NCI-H82 treated with DMSO at 0.1 percent for 48 hours (cell line): Measurements from ENCODE around the gene KIAA0040.

ENCODE experiments used
- DNase-seq: peaks from one replicate; lab custom pipeline; 2025; ENCODE audit not compliant: unreplicated experiment; lab: John Stamatoyannopoulos, UW

KIAA0040 gene

DNA sequence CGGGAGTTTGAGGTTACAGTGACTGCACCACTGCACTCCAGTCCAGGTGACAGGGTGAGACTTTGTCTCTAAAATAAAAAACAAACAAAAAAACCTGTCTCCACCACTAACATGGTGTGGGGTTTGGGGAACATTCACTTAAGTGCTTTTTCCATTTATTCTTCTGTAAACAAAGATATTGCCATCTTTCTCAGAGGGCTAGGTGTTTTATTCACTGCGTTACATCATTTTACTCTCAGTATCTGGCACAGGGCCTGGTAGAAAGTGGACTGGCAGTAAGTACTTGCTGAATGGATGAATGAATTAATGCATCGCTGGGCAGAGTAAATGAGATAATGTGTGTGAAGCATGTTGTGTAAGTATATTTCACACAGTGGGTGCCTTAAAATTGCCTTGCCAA is 20.1 kb downstream of the KIAA0040 start:
- no peak for DNase-seq

DNA sequence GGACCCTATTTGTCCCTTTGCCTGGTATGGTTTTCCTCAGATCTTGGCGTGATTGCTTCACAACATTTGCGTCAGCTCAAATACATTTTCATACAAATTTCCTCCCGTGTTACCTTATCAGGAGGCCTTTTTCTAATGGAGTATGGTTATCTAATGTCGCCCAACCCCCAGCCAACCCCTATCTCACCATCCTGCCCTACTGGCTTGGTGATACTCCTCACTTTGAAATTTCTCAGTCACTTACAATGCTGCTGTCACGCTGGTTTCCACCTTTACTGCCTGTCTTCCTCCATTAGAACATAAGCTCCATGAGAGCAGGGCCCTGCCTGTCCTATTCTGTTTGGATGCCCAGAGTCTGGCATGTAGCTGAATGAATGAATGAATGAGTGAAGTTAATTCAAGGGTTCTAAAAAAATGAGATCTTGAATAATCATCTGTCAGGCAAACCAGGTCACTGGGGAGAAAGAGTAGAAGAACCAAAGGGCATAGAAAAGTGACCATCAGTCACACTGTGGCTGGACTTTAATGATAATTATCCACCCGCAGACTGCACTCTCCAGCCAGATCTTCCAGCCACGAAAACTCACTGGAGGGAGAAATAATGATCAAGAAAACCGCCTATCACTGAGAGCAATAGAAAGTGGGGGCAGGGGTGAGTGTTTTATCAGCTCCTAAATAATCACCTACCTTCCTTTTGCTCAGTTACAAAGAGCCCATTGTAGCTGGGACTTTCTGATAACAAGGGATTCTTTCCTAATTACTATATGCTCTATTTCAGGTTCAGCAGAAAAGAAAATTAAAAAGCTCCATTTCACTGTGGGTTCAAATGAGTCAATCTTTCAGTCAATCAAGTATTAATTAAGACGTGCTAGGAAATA is 21.3 kb downstream of the KIAA0040 start:
- DNase-seq: no peak

DNA sequence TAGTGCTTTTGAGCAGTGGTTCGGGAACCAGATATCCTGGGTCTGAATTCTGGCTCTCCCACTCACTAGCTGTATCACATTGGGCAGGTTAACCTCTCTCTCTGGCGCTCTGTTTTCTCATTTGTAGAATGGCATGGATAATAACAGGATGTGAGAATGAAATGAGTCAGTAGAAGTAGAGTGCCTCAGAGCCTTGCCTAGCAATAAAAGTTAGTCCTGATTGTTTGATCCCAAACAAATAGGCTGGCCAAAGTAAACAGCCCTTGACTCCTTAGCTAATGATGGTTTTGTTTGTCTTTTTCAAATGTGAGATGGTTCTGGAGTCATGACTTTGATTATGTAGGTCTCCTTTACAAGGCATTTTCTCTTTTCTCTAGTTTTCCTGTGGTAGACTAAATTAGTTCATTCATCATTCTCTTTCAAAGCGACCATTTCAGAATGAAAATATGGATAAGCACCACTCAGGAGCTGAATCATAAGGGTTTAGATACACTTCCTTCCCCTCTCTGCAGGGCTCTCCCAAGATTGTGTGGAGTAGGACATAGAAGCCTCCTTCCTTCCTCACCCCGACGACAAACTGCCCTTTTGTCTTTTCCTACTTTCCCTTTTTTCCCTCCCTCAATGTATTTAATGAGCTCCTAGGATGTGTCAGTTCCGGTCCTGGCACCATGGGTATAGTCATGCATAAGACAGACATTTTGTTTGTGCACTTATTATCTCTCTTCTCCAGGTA is 23.1 kb downstream of the KIAA0040 start:
- DNase-seq: no peak

DNA sequence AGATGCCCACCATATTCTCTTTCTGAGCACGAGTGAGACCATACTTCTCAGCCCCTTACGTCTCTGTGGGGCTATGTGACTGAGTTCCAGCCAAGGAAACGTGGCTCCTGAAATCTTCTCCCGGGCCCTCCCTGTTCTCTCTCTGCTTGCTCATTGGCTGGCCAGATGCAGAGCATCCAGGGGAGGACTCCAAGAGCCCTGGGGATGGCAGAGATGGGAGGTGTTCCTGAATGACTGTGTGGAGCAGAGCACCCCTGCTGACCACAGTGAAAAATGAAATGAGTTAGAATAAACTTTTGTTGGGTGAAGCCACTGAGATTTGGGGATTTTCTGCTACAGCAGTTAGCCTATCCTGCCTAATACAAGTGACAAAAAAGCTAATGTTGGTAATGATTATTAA is 23.8 kb downstream of the KIAA0040 start:
- DNase-seq: no peak

DNA sequence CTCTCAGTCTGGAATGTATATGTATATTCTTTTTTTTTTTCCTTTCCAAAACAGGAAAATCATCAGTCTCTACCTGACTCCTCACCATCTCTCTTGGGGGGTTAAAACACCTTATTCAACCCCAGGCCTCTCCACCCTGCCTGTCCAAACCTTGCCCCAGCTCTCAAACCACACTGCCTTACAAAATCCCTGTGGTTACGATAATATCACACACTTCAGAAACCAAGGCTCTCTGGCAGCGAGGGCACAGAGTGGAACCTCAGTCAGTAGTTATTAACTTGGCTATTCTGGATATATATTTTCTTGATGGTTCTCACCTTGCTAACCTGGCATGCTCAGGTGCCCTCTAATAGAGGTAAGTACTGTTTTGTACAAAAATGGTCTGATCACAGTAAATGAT is 24.7 kb downstream of the KIAA0040 start:
- no peak for DNase-seq

DNA sequence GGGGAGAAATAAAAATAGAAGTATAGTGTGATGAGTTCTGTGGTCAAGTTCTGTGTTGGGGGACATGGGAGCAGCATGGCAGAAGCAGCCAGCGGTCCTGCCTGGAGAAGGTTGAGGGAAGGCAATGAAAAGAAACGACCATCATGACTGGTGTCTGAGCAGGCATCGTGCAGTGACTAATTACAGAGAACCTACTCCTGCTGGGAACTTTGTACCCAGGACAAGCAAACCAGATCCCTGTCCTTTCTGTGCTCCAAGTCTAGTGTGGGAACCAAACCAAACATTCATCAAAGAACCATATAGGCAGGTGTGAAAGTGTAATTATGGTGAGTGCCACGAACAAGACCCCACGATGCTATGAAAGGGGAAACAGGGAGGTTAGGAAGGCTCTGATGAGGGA is 25.8 kb downstream of the KIAA0040 start:
- no peak for DNase-seq

DNA sequence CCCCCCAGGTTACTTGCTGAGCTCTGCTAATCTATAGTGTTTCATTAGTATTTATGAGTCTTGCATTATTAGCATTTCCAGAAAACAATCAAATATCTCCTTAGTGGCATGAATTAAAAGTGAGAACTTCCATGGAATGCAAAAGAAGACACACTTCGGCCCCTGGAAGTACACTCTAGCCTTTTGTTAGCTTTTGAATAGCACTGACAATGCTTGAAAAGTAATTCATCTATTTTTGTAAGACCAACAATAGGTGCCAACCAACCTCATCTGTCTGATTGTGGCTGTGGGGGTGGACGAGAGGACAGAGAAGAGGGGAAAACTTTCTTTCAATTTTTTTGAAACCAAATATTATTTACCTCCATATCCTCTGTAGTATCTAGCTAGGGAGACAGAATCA is 27.8 kb downstream of the KIAA0040 start:
- no peak for DNase-seq

DNA sequence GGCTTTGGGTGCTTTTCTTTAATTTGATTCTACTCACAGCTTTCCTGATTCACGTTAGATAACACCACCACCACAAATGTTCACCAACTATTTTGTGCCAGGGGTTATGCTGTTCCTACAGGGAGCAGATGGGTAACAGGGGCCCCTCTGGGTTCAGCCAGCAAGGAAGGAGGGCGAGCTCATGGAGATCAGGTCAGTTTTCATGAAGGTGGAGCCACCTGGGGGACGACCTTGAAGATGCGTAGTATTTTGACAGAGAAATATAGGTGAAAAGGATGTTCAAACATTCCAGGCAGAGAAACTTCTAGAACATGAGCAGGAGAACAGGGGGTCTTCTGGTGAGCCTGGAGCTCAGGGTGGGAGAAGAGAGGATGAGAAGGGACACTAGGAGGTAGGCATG is 28.9 kb downstream of the KIAA0040 start:
- DNase-seq: no peak

DNA sequence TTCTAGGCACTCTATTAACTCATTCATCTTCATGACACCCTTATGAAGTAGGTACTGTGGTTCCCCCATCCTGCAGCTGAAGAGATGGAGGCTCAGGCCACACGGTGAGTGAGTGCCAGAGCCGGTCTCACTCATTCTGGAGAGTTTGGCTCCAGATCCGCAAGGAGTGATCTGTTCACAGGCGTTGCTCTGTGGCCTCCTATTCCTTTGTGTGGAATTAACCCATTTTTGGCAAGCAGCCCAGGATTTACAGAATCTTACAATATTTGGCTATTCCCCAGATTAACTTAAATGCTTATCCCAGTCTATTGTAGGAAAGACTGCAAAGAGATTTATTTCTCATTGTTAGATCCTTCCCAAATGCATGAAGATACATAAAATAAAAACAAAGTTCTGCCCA is 29.6 kb downstream of the KIAA0040 start:
- DNase-seq: no peak

DNA sequence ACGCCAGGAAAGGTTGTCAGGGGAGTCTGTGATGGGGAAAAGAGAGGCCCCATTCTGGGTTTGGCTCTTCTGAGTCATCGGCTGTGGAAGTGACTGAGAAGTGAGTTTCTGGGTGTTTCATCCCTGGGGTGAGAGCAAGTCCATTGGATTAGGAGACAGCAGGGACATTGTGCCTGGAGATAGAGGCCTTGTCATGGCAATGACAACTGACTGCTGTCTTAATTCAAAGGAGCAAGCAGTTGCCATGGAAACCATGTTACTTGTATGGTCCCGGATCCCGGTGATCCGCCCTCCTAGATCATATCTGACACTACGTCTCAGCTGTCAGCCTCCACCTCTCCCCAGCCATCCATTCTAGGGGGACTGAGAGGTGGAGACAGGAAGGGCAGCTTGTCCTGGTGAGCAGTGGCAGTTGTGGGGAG is 34.4 kb downstream of the KIAA0040 start:
- no peak for DNase-seq

DNA sequence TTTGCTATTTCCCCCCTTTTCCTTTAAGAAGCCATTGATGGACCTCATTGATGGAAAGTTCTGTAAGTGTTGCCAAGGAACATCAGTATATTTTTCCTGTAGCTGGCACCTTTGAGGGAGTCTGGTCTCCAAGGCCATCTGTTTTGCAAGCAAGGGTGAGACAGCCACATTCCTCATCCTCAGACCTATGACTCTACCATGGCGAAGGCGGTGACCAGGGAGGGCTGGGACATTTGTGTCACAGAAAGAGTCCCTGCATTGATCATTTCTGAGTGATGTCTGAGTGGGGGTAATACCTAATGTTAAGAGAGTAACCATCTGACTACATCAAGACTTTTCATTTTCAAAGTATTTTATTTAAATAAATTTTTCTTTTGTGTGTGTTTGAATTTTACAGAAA is 35.4 kb downstream of the KIAA0040 start:
- no peak for DNase-seq

DNA sequence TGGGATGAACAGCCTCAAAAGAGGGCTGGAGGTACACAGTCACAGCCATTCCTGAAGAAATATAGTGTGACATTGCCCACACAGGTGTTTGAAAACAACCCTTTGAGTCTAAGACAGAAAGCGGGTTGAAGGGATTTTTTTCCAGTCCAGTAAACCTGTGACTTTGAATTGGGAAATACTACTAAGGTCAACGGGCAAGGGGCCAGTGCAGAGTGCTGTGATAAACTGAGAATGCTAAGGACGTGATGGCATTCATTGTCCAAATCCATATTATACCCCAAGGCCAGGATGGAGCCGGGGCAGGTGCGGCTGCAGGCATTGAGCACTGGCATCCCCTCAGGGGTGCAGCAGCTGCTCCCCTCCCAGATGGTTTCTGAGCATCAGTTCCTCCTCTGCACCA is 36.6 kb downstream of the KIAA0040 start:
- DNase-seq: no peak

DNA sequence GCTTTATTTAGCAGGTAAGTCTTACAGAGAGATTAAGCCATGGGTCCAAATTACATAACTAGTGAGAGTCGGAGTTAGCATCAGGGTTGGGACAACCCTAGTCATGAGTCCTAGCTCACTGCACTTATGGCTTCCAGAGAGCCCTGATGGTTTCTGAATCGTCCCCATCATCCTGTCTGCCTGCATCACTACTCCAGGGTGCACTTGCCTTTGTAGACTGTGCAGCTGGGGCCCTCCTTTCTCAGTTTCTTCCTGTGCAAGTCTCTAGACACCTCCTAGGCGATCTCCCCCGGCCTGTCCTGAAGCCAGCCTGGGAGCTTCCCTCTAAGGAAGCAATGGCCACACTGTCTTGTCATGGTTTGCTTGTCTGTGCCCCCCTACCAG is 37.1 kb downstream of the KIAA0040 start:
- DNase-seq: no peak

DNA sequence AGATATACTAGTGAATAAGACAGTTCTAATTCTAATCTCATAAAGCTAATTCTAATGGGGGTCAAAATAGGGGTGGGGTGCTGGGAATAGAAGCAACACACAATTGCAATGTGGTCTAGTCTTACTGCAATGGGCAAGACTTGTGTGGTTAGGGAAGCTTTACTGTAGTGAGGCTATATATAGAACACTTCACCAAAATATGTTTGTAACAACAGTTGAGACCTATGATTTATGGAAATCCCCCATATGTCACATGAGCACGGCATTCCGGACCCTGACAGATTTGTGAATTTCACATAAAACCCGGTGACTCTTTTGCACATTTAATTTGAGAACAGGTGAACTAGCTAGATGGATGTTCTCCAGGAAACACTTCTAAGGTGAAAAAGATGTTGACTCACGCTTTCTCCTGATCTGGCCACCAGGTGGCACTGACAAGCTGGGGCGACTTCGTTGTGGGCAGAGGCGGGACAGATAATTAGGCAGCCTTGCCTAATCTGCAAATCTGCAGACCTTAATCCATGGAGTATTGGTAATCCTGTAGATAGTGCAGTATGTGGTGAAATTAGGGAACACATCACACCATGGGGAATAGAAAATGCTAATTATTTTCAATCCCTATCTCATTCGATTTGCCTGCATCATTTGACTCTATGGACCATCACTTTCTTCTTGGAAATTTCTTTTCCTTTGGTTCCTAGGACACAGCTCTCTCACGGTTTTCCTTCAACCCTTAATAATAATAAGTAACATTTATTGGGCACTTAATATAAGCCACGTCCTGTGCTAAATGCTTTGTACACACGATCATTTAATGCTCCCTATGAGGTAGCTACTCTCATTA is 37.7 kb downstream of the KIAA0040 start:
- peak; percentile 83 for DNase-seq

DNA sequence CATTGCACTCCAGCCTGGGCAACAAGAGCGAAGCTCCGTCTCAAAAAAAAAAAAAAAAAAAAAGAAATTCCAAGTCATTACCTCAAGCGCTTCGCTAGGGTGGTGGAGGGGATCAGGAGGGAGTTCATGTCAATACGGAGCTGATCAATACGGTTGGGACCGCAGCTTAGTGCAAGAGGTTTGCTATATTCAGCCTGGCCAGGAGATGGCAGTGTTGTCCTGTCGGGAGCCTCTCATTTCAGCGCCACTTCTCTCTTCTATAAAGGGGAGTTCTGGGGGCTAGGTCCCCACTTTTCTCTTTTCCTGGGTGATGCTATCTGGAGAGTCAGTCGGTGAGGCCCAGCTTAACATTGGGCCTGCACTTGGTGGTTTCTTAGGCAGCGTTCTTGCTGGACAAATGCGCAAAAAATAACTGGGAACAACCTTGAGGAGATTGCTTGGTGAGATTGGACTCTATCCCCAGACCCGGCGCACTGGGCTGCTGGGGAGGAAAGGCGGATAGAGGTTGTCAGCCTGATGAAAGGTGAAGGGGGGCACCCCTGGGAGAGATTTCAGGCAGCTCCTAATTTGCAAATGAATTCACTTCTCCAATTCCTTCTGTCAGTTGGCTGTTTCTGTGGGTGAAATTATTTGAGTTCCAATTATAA is 40.4 kb downstream of the KIAA0040 start:
- DNase-seq: peak; percentile 62

DNA sequence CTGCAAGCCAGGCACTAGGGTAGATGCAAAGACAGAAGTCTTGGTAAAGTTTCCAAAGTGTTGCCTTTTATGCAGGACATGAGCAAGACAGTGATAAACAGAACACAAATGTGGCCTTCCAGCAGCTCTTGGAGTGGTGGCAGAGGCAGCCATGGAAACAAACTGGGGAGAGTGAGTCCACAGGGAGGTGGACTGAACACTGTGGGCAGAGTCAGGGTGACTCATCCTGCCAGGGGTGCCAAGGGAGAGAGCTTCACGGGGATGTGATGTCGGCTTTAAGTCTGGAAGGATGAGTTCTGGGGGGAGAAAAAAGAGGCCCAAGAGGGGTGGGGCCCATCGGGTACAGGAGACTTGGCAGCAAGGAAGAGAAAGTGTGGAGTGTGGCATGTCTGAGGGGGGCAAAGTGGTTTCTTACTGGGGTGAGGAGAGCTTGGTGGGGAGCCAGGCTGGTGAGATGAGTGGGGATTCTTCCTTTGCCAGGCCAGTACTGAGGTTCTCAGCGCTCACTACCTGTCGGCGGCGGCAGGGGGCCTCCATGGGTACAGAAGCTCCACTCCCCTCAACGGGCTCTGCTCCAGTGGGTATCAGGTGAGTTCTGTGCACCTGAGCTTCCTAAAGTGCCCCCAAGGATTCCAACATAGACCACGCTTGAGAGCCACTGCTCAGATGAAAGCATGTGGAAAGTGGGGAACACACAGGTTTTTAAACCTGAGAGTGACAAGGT is 41.8 kb downstream of the KIAA0040 start:
- no peak for DNase-seq

DNA sequence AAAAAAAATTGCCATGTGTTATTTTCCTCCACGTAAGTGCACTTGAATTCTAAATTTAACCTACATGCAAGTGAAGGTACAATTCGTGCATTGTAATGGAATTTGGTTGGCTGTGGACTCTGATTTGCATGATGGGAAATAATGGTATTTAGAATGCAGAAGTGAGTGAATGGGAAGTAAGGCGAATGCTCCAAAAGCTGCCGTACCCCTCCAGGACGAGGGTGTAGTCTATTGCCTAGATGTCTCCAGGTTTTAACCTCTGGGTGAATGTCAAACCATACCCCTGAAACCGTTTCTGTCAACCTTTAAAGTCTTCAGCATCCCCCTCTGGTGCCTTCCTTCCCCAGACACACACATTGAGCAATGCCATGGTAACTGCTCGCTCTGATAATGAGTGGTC is 44.5 kb downstream of the KIAA0040 start:
- no peak for DNase-seq

DNA sequence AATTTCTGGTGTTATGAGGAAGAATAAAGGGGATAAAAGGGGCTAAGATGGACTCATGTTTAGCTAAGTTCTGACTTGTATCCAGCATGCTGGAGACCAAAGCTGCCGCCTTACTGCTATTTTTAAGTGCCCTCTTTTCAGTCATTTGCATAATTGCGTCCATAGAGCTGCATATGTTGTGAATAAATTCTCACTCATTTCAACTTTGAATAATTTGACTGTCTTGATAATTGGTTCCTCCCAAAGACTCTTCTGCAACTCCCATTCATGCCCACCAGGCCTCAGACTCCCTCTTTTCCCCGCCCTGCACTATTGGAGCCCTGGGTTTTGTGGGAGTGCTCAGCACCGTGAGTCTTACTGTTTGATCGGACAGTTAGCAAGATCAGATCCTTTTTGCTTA is 45.0 kb downstream of the KIAA0040 start:
- DNase-seq: no peak

DNA sequence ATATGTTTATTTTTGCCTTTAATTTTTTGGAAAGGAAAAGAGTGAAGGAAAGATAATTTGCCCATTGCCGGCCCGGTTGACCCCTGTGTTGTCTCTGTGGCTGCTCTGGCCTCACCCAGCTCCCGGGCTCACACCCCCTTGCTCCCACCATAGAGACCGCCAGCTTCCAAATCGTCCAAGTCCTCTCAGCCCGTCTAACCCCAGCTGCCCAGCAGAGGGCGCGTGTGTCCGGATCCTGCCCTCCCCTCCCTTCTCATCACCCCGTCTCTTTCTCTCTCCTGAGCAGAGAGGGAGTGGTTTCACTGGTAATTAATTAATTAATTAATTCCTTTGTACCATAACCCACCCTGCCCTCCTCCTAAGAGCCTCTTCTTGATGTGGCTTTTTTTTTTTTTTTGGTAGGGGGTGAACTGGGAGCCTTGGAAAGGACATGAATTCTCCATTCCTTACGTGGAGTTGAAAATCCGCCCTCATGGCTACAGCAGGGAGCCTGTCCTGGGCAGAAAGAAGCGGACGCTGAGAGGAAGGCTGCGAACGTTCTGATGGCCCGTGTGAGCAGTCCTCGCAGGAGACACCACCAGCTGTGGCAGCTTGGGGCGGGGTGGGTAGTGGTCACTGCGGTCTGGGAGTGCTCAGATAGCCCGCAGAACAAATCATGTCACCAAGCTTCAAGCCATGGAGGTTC is 45.9 kb downstream of the KIAA0040 start:
- DNase-seq: peak; percentile 79
